GM12801 (cell line): ENCODE measurements around the gene UNC13D.

Experiments used
- TF ChIP-seq, protein P1 (sequence below): IDR thresholded peaks from one replicate; pipeline ENCODE4 v1.5.1; 2011; ENCODE audit warnings: control low read depth; ENCODE audit not compliant: insufficient read length; ENCODE audit errors: extremely low read depth

Gene UNC13D

GRCh38 chr17:75839942-75840798 is 4.0 kb downstream of the UNC13D start:
- TF ChIP-seq, protein P1, sequence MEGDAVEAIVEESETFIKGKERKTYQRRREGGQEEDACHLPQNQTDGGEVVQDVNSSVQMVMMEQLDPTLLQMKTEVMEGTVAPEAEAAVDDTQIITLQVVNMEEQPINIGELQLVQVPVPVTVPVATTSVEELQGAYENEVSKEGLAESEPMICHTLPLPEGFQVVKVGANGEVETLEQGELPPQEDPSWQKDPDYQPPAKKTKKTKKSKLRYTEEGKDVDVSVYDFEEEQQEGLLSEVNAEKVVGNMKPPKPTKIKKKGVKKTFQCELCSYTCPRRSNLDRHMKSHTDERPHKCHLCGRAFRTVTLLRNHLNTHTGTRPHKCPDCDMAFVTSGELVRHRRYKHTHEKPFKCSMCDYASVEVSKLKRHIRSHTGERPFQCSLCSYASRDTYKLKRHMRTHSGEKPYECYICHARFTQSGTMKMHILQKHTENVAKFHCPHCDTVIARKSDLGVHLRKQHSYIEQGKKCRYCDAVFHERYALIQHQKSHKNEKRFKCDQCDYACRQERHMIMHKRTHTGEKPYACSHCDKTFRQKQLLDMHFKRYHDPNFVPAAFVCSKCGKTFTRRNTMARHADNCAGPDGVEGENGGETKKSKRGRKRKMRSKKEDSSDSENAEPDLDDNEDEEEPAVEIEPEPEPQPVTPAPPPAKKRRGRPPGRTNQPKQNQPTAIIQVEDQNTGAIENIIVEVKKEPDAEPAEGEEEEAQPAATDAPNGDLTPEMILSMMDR: no peak

- TF ChIP-seq, protein P1: no peak
Observed at GRCh38 chr17:75838410-75838809, 5.8 kb downstream of the UNC13D start.

DNA sequence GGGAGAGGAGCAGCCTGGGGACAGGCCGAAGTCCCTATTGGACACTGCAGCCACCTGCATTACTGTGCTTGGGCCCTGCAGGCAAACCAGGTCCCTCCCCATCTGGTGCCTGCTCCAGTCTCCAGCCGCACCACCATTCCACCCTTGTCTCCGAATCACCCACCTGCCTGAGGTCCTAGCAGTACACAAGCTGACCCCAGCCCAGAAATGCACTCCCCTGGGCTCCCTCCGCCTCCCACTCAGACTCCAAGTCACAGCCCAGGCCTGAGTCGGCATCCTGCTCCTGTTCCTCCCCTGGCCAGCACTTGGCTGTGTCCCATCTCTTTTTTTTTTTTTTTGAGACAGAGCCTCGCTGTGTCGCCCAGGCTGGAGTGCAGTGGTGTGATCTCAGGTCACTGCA is 6.3 kb downstream of the UNC13D start:
- TF ChIP-seq, protein P1: no peak

- TF ChIP-seq, protein P1: no peak
Observed at GRCh38 chr17:75836605-75837004, 7.6 kb downstream of the UNC13D start.

- TF ChIP-seq, protein P1: no peak
Observed at GRCh38 chr17:75835654-75835987, 8.6 kb downstream of the UNC13D start.

DNA sequence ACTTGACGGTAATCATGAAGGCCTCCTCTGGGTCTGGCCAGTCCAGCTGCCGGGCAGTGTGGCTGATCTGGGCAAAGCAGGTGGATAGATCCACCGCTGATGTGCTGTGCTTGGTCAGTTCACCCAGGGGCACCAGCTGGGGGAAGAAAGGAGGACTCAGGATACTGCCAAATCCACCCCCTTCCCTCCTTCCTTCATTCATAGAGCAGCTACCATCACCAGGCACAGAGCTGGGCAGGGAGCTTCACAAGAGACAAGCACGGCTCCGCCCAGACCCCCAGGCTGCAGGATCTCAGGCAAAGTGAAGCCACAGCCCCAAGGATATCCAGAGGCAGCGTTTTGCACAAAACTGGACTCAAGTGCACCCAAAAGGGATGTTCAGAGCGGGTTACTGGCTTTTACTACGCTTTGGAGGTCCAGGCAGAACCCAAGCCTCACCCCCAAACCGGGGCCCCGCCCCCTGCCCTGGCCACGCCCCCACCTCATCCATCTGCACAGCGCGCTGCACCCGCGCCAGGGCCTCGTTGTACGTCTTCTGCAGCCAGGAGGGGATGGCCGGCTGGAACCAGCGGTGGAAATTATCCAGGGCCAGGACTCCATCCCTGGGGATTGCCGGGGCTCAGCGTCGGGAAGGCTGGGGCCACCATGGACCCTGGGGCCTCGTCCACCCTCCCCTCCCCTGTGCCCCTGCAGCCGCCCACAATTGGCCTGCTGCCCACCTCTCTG is 9.1 kb downstream of the UNC13D start:
- TF ChIP-seq, protein P1: no peak

DNA sequence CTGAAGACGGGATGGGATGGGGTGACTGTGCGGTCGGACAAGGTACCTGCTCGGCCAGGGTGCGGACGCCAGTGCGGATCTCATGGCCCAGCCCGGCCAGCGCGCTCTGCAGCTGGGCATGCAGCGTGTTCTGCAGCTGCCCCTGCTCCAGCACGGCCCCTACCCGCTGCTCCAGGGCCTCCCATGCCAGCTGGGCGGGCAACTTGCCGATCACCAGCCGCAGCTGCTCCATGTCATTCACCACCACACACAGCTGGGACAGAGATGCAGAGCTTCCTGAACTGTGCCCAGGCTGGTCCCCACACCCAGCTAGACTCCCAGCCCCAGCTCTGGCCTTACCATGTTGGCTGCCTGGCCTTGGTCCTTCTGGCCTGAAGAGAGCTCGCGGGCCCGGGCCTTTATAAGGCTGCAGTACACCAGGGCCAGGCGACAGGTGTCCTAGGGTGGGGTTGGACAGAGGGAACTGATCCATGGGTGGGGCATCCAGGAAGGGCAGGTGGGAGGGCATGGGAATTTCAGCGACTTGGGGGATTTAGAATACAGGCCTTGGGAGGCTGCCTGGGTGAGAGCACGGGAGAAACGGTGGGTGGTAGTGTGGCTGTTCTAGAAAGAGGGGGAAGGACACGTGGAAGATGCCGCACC is 9.8 kb downstream of the UNC13D start:
- TF ChIP-seq, protein P1: no peak
